ENCODE measurements around the gene TOMM6.

TOMM6 gene

DNA sequence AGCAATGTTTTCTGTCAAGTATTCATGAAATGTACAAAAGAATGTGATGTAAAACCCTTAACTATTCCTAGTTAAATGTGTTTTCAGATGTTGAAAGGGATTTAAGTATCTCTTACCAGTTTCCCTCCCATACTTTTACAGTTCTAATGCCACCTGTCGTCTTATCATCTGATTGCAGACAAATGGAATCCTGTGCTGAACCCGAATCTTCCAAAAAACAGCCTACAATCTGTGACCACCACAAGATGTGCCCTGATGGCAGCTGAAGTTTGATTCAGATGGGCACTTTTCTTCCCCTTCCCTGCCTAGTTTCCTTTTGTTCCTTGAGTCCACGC is 1.9 kb downstream of the TOMM6 start:
- ATAC-seq: no peak
- TF ChIP-seq, protein P1, sequence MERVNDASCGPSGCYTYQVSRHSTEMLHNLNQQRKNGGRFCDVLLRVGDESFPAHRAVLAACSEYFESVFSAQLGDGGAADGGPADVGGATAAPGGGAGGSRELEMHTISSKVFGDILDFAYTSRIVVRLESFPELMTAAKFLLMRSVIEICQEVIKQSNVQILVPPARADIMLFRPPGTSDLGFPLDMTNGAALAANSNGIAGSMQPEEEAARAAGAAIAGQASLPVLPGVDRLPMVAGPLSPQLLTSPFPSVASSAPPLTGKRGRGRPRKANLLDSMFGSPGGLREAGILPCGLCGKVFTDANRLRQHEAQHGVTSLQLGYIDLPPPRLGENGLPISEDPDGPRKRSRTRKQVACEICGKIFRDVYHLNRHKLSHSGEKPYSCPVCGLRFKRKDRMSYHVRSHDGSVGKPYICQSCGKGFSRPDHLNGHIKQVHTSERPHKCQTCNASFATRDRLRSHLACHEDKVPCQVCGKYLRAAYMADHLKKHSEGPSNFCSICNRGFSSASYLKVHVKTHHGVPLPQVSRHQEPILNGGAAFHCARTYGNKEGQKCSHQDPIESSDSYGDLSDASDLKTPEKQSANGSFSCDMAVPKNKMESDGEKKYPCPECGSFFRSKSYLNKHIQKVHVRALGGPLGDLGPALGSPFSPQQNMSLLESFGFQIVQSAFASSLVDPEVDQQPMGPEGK (CRISPR knock-in tag; IDR thresholded peaks at IDR 0.05; ENCODE audit: borderline replicate concordance): no peak
- TF ChIP-seq ISL1 (CRISPR knock-in tag; IDR thresholded peaks at IDR 0.05): no peak
- TF ChIP-seq CSDC2 (CRISPR knock-in tag; IDR thresholded peaks at IDR 0.05): no peak
- TF ChIP-seq OSR1 (CRISPR knock-in tag; IDR thresholded peaks at IDR 0.05): no peak
- no peak for TF ChIP-seq CREB5 (CRISPR knock-in tag; IDR thresholded peaks at IDR 0.05; ENCODE audit: low read depth)
- TF ChIP-seq TCF4 (CRISPR knock-in tag; IDR thresholded peaks at IDR 0.05; ENCODE audit: borderline replicate concordance): no peak
- TF ChIP-seq ZFP3 (CRISPR knock-in tag; IDR thresholded peaks at IDR 0.05): no peak
- no peak for TF ChIP-seq ZNF565 (CRISPR knock-in tag; conservative IDR thresholded peaks at IDR 0.05; ENCODE audit: low read depth)
- no peak for TF ChIP-seq SNAI2 (CRISPR knock-in tag; IDR thresholded peaks at IDR 0.05)
- TF ChIP-seq ZNF70 (CRISPR knock-in tag; IDR thresholded peaks at IDR 0.05): no peak
- no peak for TF ChIP-seq RARB (CRISPR knock-in tag; IDR thresholded peaks at IDR 0.05)
- TF ChIP-seq ZNF8 (CRISPR knock-in tag; IDR thresholded peaks at IDR 0.05): no peak
- no peak for TF ChIP-seq GLIS3 (CRISPR knock-in tag; IDR thresholded peaks at IDR 0.05)
- no peak for TF ChIP-seq PPARA (CRISPR knock-in tag; IDR thresholded peaks at IDR 0.05; ENCODE audit: borderline replicate concordance)

DNA sequence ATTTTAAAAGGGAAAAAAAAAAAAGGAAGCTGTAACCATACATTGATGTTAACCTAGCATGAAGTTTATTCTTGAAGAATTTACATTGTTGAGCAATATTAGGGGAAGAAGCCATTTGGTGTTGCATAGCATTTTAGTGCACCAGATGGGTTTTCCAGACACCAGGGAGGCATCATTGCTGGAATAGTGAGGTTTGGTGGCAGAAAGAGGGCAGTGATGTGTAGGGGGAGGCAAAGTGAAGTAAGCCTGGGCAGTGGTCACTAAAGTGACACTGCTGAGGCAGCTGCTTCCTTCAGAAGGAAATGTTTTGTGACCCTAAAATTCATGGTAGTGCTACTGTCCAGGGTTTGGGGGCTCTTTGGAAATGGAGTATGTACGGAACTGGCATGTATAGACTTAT is 2.6 kb downstream of the TOMM6 start:
- TF ChIP-seq RARB (CRISPR knock-in tag; IDR thresholded peaks at IDR 0.05): no peak
- no peak for TF ChIP-seq ZFP30 (CRISPR knock-in tag; IDR thresholded peaks at IDR 0.05)
- no peak for TF ChIP-seq ISL1 (CRISPR knock-in tag; IDR thresholded peaks at IDR 0.05)
- no peak for TF ChIP-seq CREB5 (CRISPR knock-in tag; IDR thresholded peaks at IDR 0.05; ENCODE audit: low read depth)
- TF ChIP-seq CSDC2 (CRISPR knock-in tag; IDR thresholded peaks at IDR 0.05): no peak
- TF ChIP-seq ARNTL (CRISPR knock-in tag; IDR thresholded peaks at IDR 0.05; ENCODE audit: borderline replicate concordance, low read depth): no peak
- no peak for TF ChIP-seq TOX (CRISPR knock-in tag; IDR thresholded peaks at IDR 0.05; ENCODE audit: borderline replicate concordance)
- TF ChIP-seq ZFP3 (CRISPR knock-in tag; IDR thresholded peaks at IDR 0.05): no peak
- TF ChIP-seq ZNF565 (CRISPR knock-in tag; conservative IDR thresholded peaks at IDR 0.05; ENCODE audit: low read depth): no peak
- no peak for ATAC-seq

- no peak for ATAC-seq
- TF ChIP-seq TCF4 (CRISPR knock-in tag; IDR thresholded peaks at IDR 0.05; ENCODE audit: borderline replicate concordance) (no peak), TOX (CRISPR knock-in tag; IDR thresholded peaks at IDR 0.05; ENCODE audit: borderline replicate concordance) (no peak), PPARA (CRISPR knock-in tag; IDR thresholded peaks at IDR 0.05; ENCODE audit: borderline replicate concordance) (no peak), SNAI2 (CRISPR knock-in tag; IDR thresholded peaks at IDR 0.05) (no peak), ZC3H10 (CRISPR knock-in tag; IDR thresholded peaks at IDR 0.05) (no peak), ARNTL (CRISPR knock-in tag; IDR thresholded peaks at IDR 0.05; ENCODE audit: borderline replicate concordance, low read depth) (no peak), ZFP30 (CRISPR knock-in tag; IDR thresholded peaks at IDR 0.05) (no peak), OSR1 (CRISPR knock-in tag; IDR thresholded peaks at IDR 0.05) (no peak), BACH2 (CRISPR knock-in tag; IDR thresholded peaks at IDR 0.05; ENCODE audit: borderline replicate concordance) (no peak), ZNF565 (CRISPR knock-in tag; conservative IDR thresholded peaks at IDR 0.05; ENCODE audit: low read depth) (no peak), ZNF70 (CRISPR knock-in tag; IDR thresholded peaks at IDR 0.05) (no peak)
- TF ChIP-seq, protein P2, sequence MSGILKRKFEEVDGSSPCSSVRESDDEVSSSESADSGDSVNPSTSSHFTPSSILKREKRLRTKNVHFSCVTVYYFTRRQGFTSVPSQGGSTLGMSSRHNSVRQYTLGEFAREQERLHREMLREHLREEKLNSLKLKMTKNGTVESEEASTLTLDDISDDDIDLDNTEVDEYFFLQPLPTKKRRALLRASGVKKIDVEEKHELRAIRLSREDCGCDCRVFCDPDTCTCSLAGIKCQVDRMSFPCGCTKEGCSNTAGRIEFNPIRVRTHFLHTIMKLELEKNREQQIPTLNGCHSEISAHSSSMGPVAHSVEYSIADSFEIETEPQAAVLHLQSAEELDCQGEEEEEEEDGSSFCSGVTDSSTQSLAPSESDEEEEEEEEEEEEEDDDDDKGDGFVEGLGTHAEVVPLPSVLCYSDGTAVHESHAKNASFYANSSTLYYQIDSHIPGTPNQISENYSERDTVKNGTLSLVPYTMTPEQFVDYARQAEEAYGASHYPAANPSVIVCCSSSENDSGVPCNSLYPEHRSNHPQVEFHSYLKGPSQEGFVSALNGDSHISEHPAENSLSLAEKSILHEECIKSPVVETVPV (CRISPR knock-in tag; IDR thresholded peaks at IDR 0.05): no peak
- TF ChIP-seq, protein P1 (CRISPR knock-in tag; IDR thresholded peaks at IDR 0.05; ENCODE audit: borderline replicate concordance): no peak
- TF ChIP-seq, protein P3, sequence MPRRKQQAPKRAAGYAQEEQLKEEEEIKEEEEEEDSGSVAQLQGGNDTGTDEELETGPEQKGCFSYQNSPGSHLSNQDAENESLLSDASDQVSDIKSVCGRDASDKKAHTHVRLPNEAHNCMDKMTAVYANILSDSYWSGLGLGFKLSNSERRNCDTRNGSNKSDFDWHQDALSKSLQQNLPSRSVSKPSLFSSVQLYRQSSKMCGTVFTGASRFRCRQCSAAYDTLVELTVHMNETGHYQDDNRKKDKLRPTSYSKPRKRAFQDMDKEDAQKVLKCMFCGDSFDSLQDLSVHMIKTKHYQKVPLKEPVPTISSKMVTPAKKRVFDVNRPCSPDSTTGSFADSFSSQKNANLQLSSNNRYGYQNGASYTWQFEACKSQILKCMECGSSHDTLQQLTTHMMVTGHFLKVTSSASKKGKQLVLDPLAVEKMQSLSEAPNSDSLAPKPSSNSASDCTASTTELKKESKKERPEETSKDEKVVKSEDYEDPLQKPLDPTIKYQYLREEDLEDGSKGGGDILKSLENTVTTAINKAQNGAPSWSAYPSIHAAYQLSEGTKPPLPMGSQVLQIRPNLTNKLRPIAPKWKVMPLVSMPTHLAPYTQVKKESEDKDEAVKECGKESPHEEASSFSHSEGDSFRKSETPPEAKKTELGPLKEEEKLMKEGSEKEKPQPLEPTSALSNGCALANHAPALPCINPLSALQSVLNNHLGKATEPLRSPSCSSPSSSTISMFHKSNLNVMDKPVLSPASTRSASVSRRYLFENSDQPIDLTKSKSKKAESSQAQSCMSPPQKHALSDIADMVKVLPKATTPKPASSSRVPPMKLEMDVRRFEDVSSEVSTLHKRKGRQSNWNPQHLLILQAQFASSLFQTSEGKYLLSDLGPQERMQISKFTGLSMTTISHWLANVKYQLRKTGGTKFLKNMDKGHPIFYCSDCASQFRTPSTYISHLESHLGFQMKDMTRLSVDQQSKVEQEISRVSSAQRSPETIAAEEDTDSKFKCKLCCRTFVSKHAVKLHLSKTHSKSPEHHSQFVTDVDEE (CRISPR knock-in tag; IDR thresholded peaks at IDR 0.05): no peak
These were observed 3.8 kb downstream of the TOMM6 start for GRCh38 chr6:41791305-41791704.

Data from SK-N-SH treated with all-trans-retinoic acid at 6 μM for 48 hours (cell line).